ENCODE measurements around the gene TMC4.

GRCh38 chr19:54127688-54128440 is 45.1 kb downstream of the TMC4 start:
- TF ChIP-seq CTCF (conservative IDR thresholded peaks at IDR 0.05 in 1 of 2, IDR thresholded peaks at IDR 0.05 in 1 of 2; ENCODE audit: low read depth in 1 of 2, low read length in 2 of 2) (no peak), EZH2 (IDR thresholded peaks at IDR 0.05; ENCODE audit: low read length, missing control alignments) (no peak)
